ENCODE results near the gene SLC7A9. TPM values are rescaled to one million over a fixed set of nuclear protein-coding genes. Genes with fewer than 3 reads are reported as not detected.

The SLC7A9 gene
- total and polyA plus RNA-seq, 2 experiments from 2014 or later = 0.19 TPM; not detected in 1

DNA sequence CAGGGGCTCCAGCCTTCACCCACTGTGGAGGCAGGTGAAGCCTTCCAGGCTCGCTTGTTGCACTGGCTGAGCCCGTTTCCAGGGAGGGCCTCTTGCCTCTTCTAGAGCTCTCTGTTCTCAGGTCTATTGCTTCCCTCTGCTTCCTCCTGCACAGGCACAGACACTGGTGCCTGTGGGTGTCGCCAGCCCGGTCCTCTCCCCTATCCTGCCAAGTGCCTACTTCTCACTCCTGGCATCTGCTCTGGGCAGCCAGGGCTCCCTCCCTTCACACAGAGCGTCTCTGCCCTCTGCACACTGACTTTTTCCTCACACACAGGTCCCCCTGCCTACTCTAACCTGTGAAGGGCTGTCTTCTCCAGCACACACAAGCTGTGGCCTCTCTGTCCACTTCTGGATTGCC is 60.3 kb downstream of the SLC7A9 start:
- Mint-ChIP-seq H3K4me3 (no peak overlapping the region), H3K27me3 (ENCODE audit: insufficient read depth, low read depth, poor library complexity) (no peaks in the 10 kb centered on the region), H3K4me1 (peaks cover 9% of the 10 kb centered on the region), H3K27ac (no peak overlapping the region), H3K36me3 (ENCODE audit: low read depth) (no peaks in the 10 kb centered on the region), H3K9me3 (no peaks in the 10 kb centered on the region; the same call in 2 of the 3 replicates)
- TF ChIP-seq, protein P1, sequence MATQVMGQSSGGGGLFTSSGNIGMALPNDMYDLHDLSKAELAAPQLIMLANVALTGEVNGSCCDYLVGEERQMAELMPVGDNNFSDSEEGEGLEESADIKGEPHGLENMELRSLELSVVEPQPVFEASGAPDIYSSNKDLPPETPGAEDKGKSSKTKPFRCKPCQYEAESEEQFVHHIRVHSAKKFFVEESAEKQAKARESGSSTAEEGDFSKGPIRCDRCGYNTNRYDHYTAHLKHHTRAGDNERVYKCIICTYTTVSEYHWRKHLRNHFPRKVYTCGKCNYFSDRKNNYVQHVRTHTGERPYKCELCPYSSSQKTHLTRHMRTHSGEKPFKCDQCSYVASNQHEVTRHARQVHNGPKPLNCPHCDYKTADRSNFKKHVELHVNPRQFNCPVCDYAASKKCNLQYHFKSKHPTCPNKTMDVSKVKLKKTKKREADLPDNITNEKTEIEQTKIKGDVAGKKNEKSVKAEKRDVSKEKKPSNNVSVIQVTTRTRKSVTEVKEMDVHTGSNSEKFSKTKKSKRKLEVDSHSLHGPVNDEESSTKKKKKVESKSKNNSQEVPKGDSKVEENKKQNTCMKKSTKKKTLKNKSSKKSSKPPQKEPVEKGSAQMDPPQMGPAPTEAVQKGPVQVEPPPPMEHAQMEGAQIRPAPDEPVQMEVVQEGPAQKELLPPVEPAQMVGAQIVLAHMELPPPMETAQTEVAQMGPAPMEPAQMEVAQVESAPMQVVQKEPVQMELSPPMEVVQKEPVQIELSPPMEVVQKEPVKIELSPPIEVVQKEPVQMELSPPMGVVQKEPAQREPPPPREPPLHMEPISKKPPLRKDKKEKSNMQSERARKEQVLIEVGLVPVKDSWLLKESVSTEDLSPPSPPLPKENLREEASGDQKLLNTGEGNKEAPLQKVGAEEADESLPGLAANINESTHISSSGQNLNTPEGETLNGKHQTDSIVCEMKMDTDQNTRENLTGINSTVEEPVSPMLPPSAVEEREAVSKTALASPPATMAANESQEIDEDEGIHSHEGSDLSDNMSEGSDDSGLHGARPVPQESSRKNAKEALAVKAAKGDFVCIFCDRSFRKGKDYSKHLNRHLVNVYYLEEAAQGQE (IDR thresholded peaks at IDR 0.05; ENCODE audit: unreplicated experiment) = no peak
- TF ChIP-seq, protein P2, sequence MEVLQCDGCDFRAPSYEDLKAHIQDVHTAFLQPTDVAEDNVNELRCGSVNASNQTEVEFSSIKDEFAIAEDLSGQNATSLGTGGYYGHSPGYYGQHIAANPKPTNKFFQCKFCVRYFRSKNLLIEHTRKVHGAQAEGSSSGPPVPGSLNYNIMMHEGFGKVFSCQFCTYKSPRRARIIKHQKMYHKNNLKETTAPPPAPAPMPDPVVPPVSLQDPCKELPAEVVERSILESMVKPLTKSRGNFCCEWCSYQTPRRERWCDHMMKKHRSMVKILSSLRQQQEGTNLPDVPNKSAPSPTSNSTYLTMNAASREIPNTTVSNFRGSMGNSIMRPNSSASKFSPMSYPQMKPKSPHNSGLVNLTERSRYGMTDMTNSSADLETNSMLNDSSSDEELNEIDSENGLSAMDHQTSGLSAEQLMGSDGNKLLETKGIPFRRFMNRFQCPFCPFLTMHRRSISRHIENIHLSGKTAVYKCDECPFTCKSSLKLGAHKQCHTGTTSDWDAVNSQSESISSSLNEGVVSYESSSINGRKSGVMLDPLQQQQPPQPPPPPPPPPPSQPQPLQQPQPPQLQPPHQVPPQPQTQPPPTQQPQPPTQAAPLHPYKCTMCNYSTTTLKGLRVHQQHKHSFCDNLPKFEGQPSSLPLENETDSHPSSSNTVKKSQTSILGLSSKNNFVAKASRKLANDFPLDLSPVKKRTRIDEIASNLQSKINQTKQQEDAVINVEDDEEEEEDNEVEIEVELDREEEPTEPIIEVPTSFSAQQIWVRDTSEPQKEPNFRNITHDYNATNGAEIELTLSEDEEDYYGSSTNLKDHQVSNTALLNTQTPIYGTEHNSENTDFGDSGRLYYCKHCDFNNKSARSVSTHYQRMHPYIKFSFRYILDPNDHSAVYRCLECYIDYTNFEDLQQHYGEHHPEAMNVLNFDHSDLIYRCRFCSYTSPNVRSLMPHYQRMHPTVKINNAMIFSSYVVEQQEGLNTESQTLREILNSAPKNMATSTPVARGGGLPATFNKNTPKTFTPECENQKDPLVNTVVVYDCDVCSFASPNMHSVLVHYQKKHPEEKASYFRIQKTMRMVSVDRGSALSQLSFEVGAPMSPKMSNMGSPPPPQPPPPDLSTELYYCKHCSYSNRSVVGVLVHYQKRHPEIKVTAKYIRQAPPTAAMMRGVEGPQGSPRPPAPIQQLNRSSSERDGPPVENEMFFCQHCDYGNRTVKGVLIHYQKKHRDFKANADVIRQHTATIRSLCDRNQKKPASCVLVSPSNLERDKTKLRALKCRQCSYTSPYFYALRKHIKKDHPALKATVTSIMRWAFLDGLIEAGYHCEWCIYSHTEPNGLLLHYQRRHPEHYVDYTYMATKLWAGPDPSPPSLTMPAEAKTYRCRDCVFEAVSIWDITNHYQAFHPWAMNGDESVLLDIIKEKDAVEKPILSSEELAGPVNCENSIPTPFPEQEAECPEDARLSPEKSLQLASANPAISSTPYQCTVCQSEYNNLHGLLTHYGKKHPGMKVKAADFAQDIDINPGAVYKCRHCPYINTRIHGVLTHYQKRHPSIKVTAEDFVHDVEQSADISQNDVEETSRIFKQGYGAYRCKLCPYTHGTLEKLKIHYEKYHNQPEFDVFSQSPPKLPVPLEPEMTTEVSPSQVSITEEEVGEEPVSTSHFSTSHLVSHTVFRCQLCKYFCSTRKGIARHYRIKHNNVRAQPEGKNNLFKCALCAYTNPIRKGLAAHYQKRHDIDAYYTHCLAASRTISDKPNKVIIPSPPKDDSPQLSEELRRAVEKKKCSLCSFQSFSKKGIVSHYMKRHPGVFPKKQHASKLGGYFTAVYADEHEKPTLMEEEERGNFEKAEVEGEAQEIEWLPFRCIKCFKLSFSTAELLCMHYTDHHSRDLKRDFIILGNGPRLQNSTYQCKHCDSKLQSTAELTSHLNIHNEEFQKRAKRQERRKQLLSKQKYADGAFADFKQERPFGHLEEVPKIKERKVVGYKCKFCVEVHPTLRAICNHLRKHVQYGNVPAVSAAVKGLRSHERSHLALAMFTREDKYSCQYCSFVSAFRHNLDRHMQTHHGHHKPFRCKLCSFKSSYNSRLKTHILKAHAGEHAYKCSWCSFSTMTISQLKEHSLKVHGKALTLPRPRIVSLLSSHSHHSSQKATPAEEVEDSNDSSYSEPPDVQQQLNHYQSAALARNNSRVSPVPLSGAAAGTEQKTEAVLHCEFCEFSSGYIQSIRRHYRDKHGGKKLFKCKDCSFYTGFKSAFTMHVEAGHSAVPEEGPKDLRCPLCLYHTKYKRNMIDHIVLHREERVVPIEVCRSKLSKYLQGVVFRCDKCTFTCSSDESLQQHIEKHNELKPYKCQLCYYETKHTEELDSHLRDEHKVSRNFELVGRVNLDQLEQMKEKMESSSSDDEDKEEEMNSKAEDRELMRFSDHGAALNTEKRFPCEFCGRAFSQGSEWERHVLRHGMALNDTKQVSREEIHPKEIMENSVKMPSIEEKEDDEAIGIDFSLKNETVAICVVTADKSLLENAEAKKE (CRISPR knock-in tag; IDR thresholded peaks at IDR 0.05) = no peak
- no peak for TF ChIP-seq NANOG (IDR thresholded peaks at IDR 0.05; ENCODE audit: borderline replicate concordance)
- TF ChIP-seq ZNF114 (CRISPR knock-in tag; IDR thresholded peaks at IDR 0.05) = no peak
- no peak for TF ChIP-seq EZH2phosphoT487 (IDR thresholded peaks at IDR 0.05; ENCODE audit: unreplicated experiment)
- TF ChIP-seq POLR2AphosphoS5 (IDR thresholded peaks at IDR 0.05; ENCODE audit: low read depth) = no peak
- no peak for TF ChIP-seq EZH2 (IDR thresholded peaks at IDR 0.05; ENCODE audit: low read depth, unreplicated experiment)
- TF ChIP-seq CREB1 (CRISPR knock-in tag; IDR thresholded peaks at IDR 0.05; ENCODE audit: low read depth) = no peak
- TF ChIP-seq, protein P3, sequence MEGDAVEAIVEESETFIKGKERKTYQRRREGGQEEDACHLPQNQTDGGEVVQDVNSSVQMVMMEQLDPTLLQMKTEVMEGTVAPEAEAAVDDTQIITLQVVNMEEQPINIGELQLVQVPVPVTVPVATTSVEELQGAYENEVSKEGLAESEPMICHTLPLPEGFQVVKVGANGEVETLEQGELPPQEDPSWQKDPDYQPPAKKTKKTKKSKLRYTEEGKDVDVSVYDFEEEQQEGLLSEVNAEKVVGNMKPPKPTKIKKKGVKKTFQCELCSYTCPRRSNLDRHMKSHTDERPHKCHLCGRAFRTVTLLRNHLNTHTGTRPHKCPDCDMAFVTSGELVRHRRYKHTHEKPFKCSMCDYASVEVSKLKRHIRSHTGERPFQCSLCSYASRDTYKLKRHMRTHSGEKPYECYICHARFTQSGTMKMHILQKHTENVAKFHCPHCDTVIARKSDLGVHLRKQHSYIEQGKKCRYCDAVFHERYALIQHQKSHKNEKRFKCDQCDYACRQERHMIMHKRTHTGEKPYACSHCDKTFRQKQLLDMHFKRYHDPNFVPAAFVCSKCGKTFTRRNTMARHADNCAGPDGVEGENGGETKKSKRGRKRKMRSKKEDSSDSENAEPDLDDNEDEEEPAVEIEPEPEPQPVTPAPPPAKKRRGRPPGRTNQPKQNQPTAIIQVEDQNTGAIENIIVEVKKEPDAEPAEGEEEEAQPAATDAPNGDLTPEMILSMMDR (conservative IDR thresholded peaks at IDR 0.05; ENCODE audit: low read depth in 2 of 2) = no peak
- TF ChIP-seq JUNB (IDR thresholded peaks at IDR 0.05; ENCODE audit: unreplicated experiment) = no peak
- TF ChIP-seq, protein P4, sequence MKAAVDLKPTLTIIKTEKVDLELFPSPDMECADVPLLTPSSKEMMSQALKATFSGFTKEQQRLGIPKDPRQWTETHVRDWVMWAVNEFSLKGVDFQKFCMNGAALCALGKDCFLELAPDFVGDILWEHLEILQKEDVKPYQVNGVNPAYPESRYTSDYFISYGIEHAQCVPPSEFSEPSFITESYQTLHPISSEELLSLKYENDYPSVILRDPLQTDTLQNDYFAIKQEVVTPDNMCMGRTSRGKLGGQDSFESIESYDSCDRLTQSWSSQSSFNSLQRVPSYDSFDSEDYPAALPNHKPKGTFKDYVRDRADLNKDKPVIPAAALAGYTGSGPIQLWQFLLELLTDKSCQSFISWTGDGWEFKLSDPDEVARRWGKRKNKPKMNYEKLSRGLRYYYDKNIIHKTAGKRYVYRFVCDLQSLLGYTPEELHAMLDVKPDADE (IDR thresholded peaks at IDR 0.05) = no peak
- no peak for TF ChIP-seq STAT1 (IDR thresholded peaks at IDR 0.05; ENCODE audit: unreplicated experiment)
- TF ChIP-seq ZNF331 (CRISPR knock-in tag; IDR thresholded peaks at IDR 0.05; ENCODE audit: low read depth) = no peak
- Histone ChIP-seq H3K4me3 (no peak overlapping the region), H4K20me1 (replicated peaks; ENCODE audit: insufficient read depth) (no peaks in the 10 kb centered on the region), H2AFZ (no peak overlapping the region), H3K27me3 (ENCODE audit: insufficient read depth) (no peaks in the 10 kb centered on the region), H3K4me1 (ENCODE audit: insufficient read depth) (no peaks in the 10 kb centered on the region), H3K79me2 (replicated peaks; ENCODE audit: insufficient read depth) (no peaks in the 10 kb centered on the region), H3K4me2 (no peak overlapping the region), H3K9me2 (ENCODE audit: insufficient read depth) (no peaks in the 10 kb centered on the region), H3F3A (replicated peaks; ENCODE audit: low read depth) (no peaks in the 10 kb centered on the region), H3K36me3 (ENCODE audit: insufficient read depth) (no peaks in the 10 kb centered on the region), H3K27ac (ENCODE audit: low read depth) (no peak overlapping the region)
- ATAC-seq (no peak), DNase-seq (ENCODE audit: low spot score) (no peak)

Measured in GM23338 (cell line).